OCI-LY3 (cell line): ENCODE measurements around the gene TAX1BP1.

Source experiments
- EZH2phosphoT487 ChIP-seq: fragments of 200-600 bp; shearing (Covaris generic); IDR thresholded peaks from 2 replicates; pipeline ENCODE4 v1.6.1; 2018; ENCODE audit warnings: antibody characterized with exemption, mixed run types, low read depth
- TF ChIP-seq, protein P1 (sequence below): fragments of 200-600, 300-600 bp; sonication (generic); IDR thresholded peaks from 2 replicates; pipeline ENCODE4 v1.5.1; 2014; ENCODE audit warnings: antibody characterized with exemption, low read length, low read depth

DNA sequence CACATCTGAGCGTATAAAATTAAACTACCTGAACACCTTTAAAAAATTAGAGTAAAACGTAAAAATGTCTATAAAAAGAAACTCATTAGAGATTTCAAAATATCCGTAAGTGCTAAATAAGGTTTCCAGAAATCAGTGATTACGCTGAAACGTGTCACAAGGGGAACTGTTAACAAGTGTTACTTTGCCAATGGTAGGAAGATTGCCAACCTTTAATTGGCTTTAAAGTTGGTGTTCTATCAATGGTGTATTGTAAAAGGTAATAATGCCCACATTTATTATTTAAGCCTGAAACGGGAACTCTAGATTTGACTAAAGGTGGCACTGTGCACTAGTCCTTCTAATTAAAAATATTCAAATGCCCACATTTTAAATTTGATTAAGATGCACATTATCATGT is 39.5 kb upstream of the TAX1BP1 start:
- TF ChIP-seq EZH2phosphoT487 = no peak
- TF ChIP-seq, protein P1, sequence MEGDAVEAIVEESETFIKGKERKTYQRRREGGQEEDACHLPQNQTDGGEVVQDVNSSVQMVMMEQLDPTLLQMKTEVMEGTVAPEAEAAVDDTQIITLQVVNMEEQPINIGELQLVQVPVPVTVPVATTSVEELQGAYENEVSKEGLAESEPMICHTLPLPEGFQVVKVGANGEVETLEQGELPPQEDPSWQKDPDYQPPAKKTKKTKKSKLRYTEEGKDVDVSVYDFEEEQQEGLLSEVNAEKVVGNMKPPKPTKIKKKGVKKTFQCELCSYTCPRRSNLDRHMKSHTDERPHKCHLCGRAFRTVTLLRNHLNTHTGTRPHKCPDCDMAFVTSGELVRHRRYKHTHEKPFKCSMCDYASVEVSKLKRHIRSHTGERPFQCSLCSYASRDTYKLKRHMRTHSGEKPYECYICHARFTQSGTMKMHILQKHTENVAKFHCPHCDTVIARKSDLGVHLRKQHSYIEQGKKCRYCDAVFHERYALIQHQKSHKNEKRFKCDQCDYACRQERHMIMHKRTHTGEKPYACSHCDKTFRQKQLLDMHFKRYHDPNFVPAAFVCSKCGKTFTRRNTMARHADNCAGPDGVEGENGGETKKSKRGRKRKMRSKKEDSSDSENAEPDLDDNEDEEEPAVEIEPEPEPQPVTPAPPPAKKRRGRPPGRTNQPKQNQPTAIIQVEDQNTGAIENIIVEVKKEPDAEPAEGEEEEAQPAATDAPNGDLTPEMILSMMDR = no peak
